Endothelial cell of umbilical vein (primary cell): ENCODE measurements around the gene CD72.

Source experiments
- EZH2 ChIP-seq: IDR thresholded peaks from 2 replicates; pipeline ENCODE4 v1.6.1; 2012; ENCODE audit warnings: borderline replicate concordance, low read depth, mild to moderate bottlenecking, moderate library complexity, low read length, inconsistent platforms; ENCODE audit not compliant: severe bottlenecking
- MYC ChIP-seq: IDR thresholded peaks from one replicate; pipeline ENCODE4 v1.6.1; 2011; ENCODE audit warnings: mild to moderate bottlenecking, low read depth, low read length
- POLR2A ChIP-seq: IDR thresholded peaks from 2 replicates; pipeline ENCODE4 v1.6.1; 2012; ENCODE audit warnings: low read depth, mild to moderate bottlenecking, control low read depth, low read length
- POLR2AphosphoS5 ChIP-seq: IDR thresholded peaks from 2 replicates; pipeline ENCODE4 v1.6.1; 2012; ENCODE audit warnings: low read depth, mild to moderate bottlenecking, control low read depth, low read length, moderate library complexity; ENCODE audit not compliant: insufficient read depth
- TF ChIP-seq, protein P1 (sequence below), 2 donors: IDR thresholded peaks; 1 replicate in 1 of 2; 2 replicates in 1 of 2; pipeline ENCODE4 v1.5.1; 2011; ENCODE audit warnings: low read length in 2 of 2, mild to moderate bottlenecking in 2 of 2, moderate library complexity in 2 of 2, control low read depth in 1 of 2, inconsistent platforms in 1 of 2, low read depth in 1 of 2; ENCODE audit not compliant: insufficient read depth in 1 of 2; ENCODE audit errors: extremely low read depth in 1 of 2
- TF ChIP-seq, protein P2 (sequence below): IDR thresholded peaks from 2 replicates; pipeline ENCODE4 v1.6.1; 2011; ENCODE audit not compliant: insufficient read depth, insufficient read length

- no peak for TF ChIP-seq POLR2AphosphoS5
- TF ChIP-seq EZH2 = no peak
- TF ChIP-seq, protein P1, sequence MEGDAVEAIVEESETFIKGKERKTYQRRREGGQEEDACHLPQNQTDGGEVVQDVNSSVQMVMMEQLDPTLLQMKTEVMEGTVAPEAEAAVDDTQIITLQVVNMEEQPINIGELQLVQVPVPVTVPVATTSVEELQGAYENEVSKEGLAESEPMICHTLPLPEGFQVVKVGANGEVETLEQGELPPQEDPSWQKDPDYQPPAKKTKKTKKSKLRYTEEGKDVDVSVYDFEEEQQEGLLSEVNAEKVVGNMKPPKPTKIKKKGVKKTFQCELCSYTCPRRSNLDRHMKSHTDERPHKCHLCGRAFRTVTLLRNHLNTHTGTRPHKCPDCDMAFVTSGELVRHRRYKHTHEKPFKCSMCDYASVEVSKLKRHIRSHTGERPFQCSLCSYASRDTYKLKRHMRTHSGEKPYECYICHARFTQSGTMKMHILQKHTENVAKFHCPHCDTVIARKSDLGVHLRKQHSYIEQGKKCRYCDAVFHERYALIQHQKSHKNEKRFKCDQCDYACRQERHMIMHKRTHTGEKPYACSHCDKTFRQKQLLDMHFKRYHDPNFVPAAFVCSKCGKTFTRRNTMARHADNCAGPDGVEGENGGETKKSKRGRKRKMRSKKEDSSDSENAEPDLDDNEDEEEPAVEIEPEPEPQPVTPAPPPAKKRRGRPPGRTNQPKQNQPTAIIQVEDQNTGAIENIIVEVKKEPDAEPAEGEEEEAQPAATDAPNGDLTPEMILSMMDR (IDR thresholded peaks at IDR 0.05; ENCODE audit: extremely low read depth in 1 of 2, insufficient read depth in 1 of 2, low read depth in 1 of 2, low read length in 2 of 2) = no peak
- TF ChIP-seq, protein P2, sequence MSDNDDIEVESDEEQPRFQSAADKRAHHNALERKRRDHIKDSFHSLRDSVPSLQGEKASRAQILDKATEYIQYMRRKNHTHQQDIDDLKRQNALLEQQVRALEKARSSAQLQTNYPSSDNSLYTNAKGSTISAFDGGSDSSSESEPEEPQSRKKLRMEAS = no peak
- no peak for TF ChIP-seq POLR2A
- no peak for TF ChIP-seq MYC
Observed at GRCh38 chr9:35605351-35606137, 12.7 kb downstream of the CD72 start.
